HAP-1 (cell line): ENCODE measurements around the gene MRPL54.

Experiments
- DNase-seq, 2 experiments: peaks; one replicate each; pipeline ENCODE4 v3.0.0-alpha.2; 2016 to 2020; ENCODE audit warnings: low spot score in 2 of 2
- H3K27me3 ChIP-seq: fragments of 250-450 bp; sonication (Bioruptor Pico); 2 replicates; pipeline ENCODE4 v1.5.1; 2020; ENCODE audit warnings: low read depth, mild to moderate bottlenecking, moderate library complexity
- H3K36me3 ChIP-seq: fragments of 250-450 bp; sonication (Bioruptor Pico); replicated peaks from 2 replicates; pipeline ENCODE4 v1.5.1; 2020; ENCODE audit warnings: mild to moderate bottlenecking
- H3K4me1 ChIP-seq: fragments of 250-450 bp; sonication (Bioruptor Pico); 2 replicates; pipeline ENCODE4 v1.5.1; 2020; ENCODE audit warnings: mild to moderate bottlenecking
- H3K4me3 ChIP-seq: fragments of 250-450 bp; sonication (Bioruptor Pico); 2 replicates; pipeline ENCODE4 v1.5.1; 2020; ENCODE audit warnings: mild to moderate bottlenecking, moderate library complexity
- H3K9me3 ChIP-seq: fragments of 250-450 bp; sonication (Bioruptor Pico); 2 replicates; pipeline ENCODE4 v1.5.1; 2020; ENCODE audit warnings: mild to moderate bottlenecking, moderate library complexity
- in situ Hi-C: fragments of 300-500 bp; cut with MboI; formaldehyde crosslinking; loops from 3 replicates; pipeline ENCODE4 v1.14.3; 2020; ENCODE audit warnings: low sequenced_read_pairs, inconsistent platforms, mixed read lengths

Gene MRPL54

GRCh38 chr19:3762501-3763459 is at the start of gene MRPL54:
Gene MRPL54, plus strand, starts transcription at chr19:3762682. Its CDS starts 19 bp downstream, at chr19:3762701.
- Histone ChIP-seq H3K4me3 (peak within 1 kb of the TSS; percentile 98), H3K9me3 (no peaks in the 10 kb centered on the region), H3K4me1 (peaks cover 8% of the 10 kb centered on the region), H3K27me3 (no peaks in the 10 kb centered on the region), H3K36me3 (peaks cover 26% of the 10 kb centered on the region)
- peak; percentile 97 to 99 for DNase-seq
- in situ Hi-C loops, result no loop called here

DNA sequence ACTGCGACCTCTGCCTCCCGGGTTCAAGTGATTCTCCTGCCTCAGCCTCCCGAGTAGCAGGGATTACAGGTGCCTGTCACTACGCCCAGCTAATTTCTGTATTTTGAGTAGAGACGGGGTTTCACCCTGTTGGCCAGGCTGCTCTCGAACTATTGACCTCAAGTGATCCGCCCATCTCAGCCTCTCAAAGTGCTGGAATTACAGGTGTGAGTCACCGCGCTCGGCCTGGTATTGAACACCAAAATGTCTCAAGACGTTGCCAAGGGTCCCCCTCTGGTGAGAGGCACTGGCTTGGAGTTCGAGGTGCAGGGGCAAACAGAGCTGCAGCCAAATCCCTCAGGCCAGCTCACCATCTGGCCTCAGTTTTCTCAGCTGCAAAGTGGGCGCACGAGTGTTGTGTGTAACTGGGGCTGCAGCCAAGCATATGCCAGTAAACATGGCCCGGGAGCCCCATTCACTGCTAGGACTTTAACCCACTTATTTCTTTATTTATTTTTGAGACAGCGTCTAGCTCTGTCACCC is 46.3 kb upstream of the MRPL54 start:
- no peaks in the 10 kb centered on the region for H3K9me3 ChIP-seq
- H3K27me3 ChIP-seq, result no peaks in the 10 kb centered on the region
- no peaks in the 10 kb centered on the region for H3K36me3 ChIP-seq
- in situ Hi-C loops, result no loop called here
- H3K4me1 ChIP-seq, result no peaks in the 10 kb centered on the region; the same call in 1 of the 2 replicates
- no peak for DNase-seq
- no peak overlapping the region for H3K4me3 ChIP-seq

- no peaks in the 10 kb centered on the region for H3K9me3 ChIP-seq
- H3K36me3 ChIP-seq, result no peaks in the 10 kb centered on the region
- H3K4me3 ChIP-seq, result no peak overlapping the region
- H3K4me1 ChIP-seq, result peaks cover 4% of the 10 kb centered on the region
- in situ Hi-C loops, result no loop called here
- no peak for DNase-seq
- peaks cover 4% of the 10 kb centered on the region; the same call in 1 of the 2 replicates for H3K27me3 ChIP-seq
Observed at GRCh38 chr19:3719868-3720267, 42.6 kb upstream of the MRPL54 start.

DNA sequence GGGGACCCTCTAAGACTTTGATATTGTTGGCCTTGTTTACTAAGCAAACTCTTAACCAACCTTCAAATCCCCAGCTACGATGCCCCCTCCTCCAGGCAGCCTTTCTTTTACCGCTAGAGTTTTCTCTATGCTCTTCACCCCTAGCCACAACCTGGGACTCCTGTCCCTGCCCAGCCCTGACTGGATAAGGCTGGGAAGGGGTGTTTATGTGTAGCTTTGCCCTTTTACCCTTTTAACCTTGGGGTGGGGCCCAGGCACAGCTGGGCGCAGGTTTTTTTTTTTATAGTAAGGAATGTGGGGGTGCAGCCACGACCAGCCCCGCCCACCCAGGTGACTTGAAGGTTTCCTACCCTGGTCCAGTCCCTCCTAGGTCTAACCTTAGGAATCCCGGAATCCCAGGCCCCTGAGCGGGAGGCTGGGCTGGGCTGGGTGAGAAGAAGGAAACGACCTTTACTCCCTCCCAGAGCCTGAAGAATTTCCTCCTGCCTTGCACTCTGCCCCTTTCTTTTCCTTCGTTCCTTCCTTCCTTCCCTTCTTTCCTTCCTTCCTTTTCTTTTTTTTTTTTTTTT is 42.0 kb upstream of the MRPL54 start:
- Histone ChIP-seq H3K9me3 (no peaks in the 10 kb centered on the region), H3K4me1 (peaks cover 4% of the 10 kb centered on the region), H3K36me3 (no peaks in the 10 kb centered on the region), H3K27me3 (peaks cover 4% of the 10 kb centered on the region; the same call in 1 of the 2 replicates), H3K4me3 (no peak overlapping the region)
- no peak for DNase-seq
- in situ Hi-C loops, result no loop called here

DNA sequence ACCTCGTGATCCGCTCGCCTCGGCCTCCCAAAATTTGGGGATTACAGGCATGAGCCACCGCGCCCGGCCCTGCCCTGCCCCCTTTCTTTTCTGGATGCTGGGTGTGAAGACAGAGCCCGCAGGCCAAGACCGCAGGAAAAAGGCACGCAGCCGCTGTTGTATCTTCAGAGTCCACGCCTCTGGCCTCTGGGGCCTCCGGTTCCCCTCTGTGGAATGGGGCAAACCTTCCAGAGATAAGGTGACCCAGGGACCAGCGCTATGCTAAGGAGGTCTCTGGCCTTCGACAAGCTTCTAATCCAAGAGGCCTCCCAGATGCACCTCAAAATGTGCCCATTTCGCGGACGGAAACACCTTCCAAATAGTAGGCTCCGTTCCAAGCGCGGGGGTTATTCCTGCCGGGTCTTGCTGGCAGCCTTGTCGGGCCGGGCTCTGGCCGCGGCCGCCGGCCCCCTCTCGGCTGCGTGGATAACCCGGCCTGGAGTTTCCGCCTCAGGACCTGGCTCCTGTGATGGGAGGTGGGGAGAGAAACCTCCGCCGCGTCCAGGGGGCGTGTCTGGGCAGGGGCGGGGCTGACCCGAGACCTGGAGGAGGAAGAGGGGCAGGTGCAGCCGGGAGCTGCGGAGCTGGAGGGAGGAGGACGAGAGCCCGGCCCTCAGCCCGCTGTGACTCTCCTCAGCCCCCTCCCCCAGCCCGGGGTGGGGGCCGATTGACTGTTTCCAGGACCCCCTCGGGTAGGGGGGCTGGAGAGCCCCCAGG is 41.2 kb upstream of the MRPL54 start:
- Histone ChIP-seq H3K4me3 (peak overlapping the region; percentile 32), H3K36me3 (no peaks in the 10 kb centered on the region), H3K9me3 (no peaks in the 10 kb centered on the region), H3K27me3 (peaks cover 4% of the 10 kb centered on the region; the same call in 1 of the 2 replicates), H3K4me1 (peaks cover 4% of the 10 kb centered on the region)
- in situ Hi-C loops, result no loop called here
- peak; percentile 84 to 97 for DNase-seq

DNA sequence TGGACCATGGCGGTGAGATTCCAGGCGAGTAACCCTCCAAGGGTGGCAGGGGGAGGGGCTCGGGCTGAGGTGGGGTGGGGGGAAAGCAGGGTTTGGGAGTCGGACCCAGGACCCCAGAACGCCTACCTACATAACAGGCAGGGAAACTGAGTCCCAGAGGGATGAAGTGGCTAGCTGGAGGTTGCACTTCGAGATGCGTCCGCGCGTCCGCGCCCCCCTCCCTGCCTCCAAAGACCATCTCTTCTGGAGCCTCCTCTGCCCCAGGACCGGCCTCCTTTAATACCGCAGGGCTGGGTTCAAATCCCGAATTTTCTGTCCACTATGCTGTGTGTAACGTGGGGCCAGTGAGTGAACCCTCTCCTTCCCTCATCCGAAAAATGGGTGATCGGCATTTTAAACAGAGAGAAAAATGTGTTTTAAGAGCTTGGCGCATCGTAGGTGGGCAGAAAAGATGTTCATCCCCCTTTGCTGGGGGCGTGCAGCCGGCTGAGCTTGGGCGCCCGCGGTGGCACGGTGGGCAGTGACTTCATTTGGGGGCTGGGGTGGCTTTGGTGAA is 40.5 kb upstream of the MRPL54 start:
- H3K27me3 ChIP-seq, result peaks cover 4% of the 10 kb centered on the region; the same call in 1 of the 2 replicates
- in situ Hi-C loops, result no loop called here
- no peaks in the 10 kb centered on the region for H3K9me3 ChIP-seq
- peak overlapping the region; percentile 32 for H3K4me3 ChIP-seq
- H3K36me3 ChIP-seq, result no peaks in the 10 kb centered on the region
- H3K4me1 ChIP-seq, result peaks cover 4% of the 10 kb centered on the region
- DNase-seq, result no peak

GRCh38 chr19:3722443-3723109 is 39.9 kb upstream of the MRPL54 start:
- H3K9me3 ChIP-seq, result no peaks in the 10 kb centered on the region
- no peaks in the 10 kb centered on the region for H3K36me3 ChIP-seq
- peaks cover 4% of the 10 kb centered on the region for H3K4me1 ChIP-seq
- peak in 1 of 2 experiments; percentile 46 for DNase-seq
- peaks cover 4% of the 10 kb centered on the region; the same call in 1 of the 2 replicates for H3K27me3 ChIP-seq
- peak overlapping the region; percentile 32 for H3K4me3 ChIP-seq
- in situ Hi-C loops, result no loop called here

DNA sequence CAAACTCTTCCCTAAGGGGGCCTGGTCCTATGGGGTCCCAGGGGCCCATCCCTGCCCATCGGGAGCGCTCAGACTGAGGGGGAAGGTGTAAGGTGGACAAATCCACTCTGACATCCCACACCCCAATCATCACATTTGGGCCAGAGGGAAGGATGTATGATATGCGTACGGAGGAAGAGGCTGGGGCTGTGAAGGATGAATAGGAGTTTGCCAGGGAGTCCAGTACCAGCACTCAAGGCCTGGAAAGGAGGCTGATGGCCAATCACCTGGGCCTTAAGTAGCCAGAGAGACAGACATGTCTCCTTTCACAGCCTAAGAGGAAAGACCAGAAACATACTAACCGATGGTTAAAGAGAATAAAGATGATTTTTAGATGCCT is 39.4 kb upstream of the MRPL54 start:
- Histone ChIP-seq H3K27me3 (peaks cover 4% of the 10 kb centered on the region; the same call in 1 of the 2 replicates), H3K4me3 (no peak overlapping the region), H3K36me3 (no peaks in the 10 kb centered on the region), H3K9me3 (no peaks in the 10 kb centered on the region), H3K4me1 (peaks cover 4% of the 10 kb centered on the region)
- in situ Hi-C loops, result no loop called here
- DNase-seq, result no peak

- no peaks in the 10 kb centered on the region for H3K36me3 ChIP-seq
- DNase-seq, result peak; percentile 28 to 47
- H3K27me3 ChIP-seq, result peaks cover 4% of the 10 kb centered on the region; the same call in 1 of the 2 replicates
- H3K4me3 ChIP-seq, result no peak overlapping the region
- H3K4me1 ChIP-seq, result peaks cover 4% of the 10 kb centered on the region
- in situ Hi-C loops, result no loop called here
- H3K9me3 ChIP-seq, result no peaks in the 10 kb centered on the region
Observed at GRCh38 chr19:3723883-3724282, 38.6 kb upstream of the MRPL54 start.

- in situ Hi-C loops, result no loop called here
Observed at GRCh38 chr19:3725121-3725520, 37.4 kb upstream of the MRPL54 start.

GRCh38 chr19:3725640-3726310 is 36.7 kb upstream of the MRPL54 start:
- no peaks in the 10 kb centered on the region for H3K9me3 ChIP-seq
- H3K27me3 ChIP-seq, result peaks cover 4% of the 10 kb centered on the region; the same call in 1 of the 2 replicates
- H3K4me3 ChIP-seq, result no peak overlapping the region
- DNase-seq, result no peak
- H3K4me1 ChIP-seq, result peaks cover 4% of the 10 kb centered on the region
- in situ Hi-C loops, result no loop called here
- no peaks in the 10 kb centered on the region for H3K36me3 ChIP-seq

More at GRCh38 chr19:3725121-3725520, 37.4 kb upstream of the MRPL54 start:
- Histone ChIP-seq H3K27me3 (peaks cover 4% of the 10 kb centered on the region; the same call in 1 of the 2 replicates), H3K4me1 (peaks cover 4% of the 10 kb centered on the region), H3K4me3 (no peak overlapping the region), H3K9me3 (no peaks in the 10 kb centered on the region), H3K36me3 (no peaks in the 10 kb centered on the region)
- DNase-seq, result no peak

DNA sequence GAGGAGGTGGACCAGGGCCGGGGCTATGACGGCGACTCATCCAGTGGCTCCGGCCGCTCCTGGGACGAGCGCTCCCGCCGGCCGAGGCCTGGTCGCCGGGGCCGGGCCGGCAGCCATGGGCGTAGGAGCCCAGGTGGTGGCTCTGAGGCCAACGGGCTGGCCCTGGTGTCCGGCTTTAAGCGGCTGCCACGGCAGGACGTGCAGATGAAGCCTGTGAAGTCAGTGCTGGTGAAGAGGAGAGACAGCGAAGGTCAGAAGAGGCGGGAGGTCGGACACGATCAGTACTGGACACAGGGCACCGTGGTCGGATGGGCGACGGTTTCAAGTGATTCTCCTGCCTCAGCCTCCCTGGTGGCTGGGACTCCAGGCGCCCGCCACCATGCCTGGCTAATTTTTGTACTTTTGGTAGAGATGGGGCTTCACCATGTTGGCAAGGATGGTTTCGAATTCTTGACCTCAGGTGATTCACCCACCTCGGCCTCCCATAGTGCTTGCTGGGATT is 32.0 kb upstream of the MRPL54 start:
- H3K9me3 ChIP-seq, result no peaks in the 10 kb centered on the region
- H3K4me1 ChIP-seq, result no peaks in the 10 kb centered on the region

More for the DNA sequence above, 32.0 kb upstream of the MRPL54 start:
- H3K4me3 ChIP-seq, result no peak overlapping the region
- H3K27me3 ChIP-seq, result no peaks in the 10 kb centered on the region
- DNase-seq, result no peak
- H3K36me3 ChIP-seq, result no peaks in the 10 kb centered on the region
- in situ Hi-C loops, result no loop called here
